HG02885 (cell line): ENCODE measurements around the gene DBR1.
A peak's percentile ranks its signal among the peaks of the same experiment; 100 is the strongest.
"Not testable (repeated sequence)": the region's sequence is repeated elsewhere in the genome, so short reads cannot be mapped to it uniquely, and the experiment has no call there.

Experiments
- ATAC-seq: cut with Tn5 transposase; IDR thresholded peaks from one replicate; pipeline ENCODE4 v1.9.1; 2021; ENCODE audit warnings: mild to moderate bottlenecking; ENCODE audit not compliant: unreplicated experiment, poor library complexity

The DBR1 gene

DNA sequence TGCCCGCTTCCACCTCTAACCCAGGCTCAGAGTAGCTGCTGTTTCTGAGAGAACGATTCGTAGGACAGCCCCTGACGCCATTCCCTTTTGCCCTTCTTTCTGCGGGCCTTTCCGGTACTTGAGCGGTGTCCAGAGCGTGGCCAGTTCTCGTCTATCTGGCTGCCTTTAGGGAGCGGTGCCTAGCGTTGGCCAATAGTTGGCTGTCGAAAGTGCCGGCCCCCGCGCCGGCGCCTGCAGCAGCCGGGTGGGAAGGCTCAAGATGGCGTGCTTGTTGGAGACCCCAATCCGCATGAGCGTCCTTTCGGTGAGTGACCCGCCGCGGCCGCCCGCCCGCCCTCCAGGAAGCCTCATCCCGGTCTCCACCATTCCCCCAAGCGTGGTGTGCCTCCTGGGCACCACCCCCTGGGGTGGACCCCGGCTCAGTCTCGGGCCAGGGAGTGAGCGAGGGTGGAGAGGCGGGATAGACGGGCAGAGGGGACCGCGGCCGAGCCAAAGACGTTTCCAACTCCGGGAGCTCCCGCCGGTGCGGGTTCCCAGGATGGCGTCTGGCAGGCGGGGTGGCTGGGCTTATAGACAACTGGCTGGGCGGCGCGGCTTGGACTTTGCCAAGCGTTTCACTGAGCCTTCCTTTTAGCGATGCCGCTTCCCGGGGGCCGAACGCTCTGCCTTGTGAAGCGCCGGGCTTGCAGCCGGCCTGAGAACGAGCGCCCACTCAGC lies 12.7 kb upstream of the DBR1 start, which contains the start of gene ARMC8:
Gene ARMC8, plus strand, starts transcription at position 6 of the 717 bp plus-strand sequence. Its CDS starts 254 bp downstream, at position 260.
- ATAC-seq, result peak; percentile 63

DNA sequence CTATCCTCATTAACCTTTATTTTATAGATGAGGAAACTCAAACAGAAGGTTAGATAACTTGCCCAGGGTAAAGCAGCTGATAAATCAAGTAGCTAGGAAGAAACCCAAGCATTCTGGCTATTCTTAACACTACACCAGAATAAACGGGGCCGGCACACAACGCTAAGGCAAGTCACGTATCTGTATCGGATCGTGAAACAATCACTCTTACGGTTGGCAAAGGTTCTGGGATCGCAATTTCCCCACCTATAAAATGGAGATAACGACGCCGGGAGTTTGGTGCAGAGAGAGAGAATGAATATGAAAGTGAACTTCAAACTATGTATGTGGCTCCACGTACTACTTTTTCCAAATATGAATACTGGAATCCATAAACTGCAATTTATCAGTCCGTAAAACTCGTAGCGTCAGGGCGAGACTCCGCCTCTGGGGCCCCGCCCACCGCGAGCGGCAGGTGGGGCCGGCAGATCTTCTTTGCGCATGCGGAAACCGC lies 12.1 kb upstream of the DBR1 start:
- ATAC-seq, result peak; percentile 92

DNA sequence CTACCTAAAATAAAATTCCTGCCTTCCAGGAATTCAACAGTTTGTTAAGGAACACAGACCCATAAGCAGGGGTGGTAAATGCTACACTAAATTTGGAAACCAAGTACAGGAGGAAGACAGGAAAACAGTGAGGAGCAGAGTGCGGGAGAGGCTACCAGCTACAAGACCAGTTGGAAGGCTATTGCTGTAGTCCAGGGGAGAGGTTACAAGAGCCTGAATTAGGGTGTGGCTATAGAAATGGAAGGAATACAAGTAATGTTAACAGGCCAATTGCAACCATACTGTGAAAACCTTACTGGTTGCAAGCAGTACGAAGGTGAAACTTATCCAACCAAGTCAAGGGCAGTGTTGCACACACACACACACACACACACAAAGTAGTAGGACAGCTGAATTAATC lies 11.5 kb upstream of the DBR1 start:
- ATAC-seq, result no peak

DNA sequence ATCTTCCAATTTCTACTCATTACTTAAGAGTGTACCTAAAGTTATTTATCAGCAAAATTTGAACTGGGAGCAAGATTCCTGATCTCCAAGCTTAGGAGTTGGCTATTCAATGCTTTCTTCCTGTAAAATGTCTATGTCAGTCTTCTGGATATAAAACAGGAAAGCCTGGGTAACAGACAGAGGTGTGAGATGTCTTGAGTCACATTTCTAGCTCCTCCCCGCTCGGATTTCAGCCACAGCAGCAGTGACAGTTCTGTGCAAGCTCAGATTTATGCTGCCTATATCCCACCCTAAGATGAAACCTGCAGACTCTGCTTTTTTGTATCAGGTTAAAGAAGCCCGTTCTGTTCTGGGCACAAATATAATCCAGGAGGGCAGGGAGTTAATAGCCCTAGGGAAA lies 10.3 kb upstream of the DBR1 start:
- no peak for ATAC-seq

DNA sequence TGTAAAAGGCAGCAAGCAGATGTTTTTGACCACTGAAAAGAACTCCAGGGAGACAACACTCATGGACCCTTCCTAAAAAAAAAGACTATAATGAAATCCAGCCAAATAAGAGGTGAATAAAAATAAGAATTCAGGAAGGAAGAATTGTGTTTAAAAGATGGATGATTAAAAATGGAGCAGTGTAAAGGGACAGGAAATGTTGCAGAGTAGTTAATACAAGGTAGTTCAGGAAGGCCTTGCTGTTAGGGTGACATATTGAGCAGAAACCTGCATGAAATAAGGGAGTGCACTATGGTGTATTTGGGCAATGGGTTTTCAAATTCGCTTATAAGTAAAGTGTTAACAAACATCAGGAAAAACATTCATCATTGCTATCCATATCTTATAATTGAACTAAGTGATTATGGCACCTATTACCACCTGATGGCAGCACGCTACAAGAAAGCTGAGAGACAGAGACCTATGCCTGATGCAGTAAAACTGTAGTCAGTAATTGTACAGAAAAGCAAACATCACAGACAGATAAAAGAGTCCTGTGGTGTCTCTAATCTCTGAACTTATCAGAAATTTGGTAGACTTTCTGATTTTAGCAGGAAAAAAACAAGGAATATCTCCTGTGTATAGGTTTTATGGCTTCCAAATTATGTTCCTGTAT lies 5.8 kb upstream of the DBR1 start:
- ATAC-seq, result peak; percentile 78

DNA sequence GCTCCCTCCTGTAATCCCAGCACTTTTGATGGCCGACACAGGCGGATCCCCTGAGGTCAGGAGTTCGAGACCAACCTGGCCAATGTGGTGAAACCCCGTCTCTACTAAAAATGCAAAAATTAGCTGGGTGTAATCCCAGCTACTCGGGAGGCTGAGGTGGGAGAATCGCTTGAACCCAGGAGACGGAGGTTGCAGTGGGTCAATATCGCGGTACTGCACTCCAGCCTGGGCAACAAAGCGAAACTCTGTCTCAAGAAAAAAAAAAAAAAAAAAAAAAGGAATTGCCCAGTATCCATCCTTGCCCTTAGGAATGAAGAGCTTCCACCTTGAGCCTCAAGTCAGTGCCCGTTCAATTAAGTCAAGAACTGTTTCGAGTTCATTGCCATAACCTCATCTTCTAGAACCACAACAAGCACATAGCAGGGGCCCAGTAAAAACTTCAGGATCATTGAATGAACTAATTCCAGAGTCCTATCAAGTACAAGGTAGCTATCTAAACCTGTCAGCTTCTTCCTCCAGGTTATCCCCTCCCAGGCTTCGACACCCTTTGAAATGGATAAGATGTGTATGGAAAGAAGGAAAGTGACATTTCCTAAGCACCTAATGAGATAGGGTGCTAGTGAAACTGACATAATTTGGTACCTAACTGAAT lies 826 bp downstream of the DBR1 start:
- ATAC-seq, result no peak

DNA sequence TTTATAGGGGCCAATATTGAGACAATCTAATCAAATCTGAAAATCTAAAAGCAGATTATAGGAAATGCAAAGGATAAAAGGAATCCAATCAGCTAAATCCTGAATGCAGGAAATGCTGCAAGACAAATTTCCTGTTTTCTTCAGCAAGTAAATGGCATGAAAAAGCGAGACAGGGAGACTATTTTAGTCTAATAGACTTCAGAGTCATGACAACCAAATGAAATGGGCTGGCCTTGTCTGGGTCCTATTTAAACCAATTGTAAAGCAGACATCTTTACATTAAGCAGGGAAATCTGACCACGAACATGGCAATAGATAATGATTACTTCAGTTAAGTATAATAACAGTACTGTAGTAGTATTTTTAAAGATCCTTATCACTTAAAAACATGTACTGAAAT lies 2.1 kb downstream of the DBR1 start:
- ATAC-seq, result no peak

DNA sequence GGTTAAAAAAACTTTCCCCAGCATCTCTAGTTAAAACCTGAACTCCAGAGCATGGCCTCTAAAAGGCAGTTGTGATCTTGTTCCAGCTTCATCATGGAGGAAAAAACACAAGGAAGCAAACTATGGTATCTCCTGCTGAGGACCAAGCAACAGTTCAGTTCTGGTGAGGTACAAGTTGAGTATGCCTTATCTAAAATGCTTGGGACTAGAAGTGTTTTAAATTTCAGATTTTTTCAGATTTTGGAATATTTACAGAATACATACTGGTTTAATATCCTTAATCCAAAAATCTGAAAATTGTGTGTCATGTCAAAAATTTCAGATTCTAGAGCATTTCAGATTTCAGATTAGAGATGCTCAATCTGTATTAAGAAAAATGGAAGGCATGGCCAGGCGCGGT lies 9.7 kb downstream of the DBR1 start:
- ATAC-seq, result no peak

DNA sequence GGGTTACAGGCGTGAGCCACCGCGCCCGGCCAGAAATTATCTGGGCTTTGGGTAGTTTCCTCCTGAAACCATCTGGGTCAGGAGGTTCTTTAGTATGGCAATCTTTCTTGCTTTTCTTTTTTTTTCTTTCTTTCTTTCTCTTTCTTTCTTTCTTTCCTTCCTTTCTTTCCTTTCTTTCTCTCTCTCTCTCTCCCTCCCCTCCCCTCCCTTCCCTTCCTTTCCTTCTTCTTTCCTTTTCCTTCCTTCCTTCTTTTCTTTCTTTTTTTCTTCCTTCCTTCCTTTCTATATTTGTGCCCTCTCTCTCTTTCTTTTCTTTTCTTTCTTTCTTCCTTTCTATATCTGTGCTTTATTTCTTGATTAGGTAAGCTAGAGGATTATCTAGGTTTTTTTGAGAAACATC lies 17.0 kb downstream of the DBR1 start:
- ATAC-seq, result no peak

DNA sequence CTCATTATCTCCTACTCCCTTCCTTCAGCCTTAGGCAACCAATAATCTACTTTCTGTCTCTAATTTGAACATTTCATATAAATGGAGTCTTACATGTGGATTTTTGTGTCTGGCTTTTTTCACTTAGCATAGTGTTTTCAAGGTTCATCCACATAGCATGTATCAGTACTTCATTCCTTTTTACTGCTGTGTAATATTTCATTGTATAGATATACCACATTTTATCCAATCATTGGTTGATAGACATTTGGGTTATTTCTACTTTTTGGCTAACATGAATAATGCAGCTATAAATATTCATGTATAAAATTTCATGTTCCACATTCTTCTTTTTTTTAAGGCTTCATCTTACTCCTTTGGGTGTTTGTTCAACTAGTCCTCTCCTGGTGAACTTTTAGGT lies 20.2 kb downstream of the DBR1 start:
- ATAC-seq, result no peak

DNA sequence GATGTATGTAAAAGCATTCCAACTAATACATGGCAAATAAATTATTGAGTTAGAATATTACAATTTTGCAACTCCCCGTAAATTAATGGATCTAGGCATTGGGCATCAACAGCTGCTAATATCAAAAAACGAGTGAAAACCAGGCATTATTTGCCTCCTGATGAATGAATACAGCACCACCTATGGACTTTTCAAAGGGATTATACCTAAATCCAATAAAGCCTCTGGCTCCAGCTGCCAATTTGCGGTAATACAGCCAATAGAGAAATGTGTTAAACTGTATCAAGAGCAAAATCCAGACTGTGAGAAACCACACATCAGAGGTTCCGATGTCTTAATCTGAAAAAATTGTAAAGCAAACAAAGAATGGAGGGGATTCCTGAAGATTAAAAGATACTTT lies 26.2 kb downstream of the DBR1 start:
- ATAC-seq, result no peak

DNA sequence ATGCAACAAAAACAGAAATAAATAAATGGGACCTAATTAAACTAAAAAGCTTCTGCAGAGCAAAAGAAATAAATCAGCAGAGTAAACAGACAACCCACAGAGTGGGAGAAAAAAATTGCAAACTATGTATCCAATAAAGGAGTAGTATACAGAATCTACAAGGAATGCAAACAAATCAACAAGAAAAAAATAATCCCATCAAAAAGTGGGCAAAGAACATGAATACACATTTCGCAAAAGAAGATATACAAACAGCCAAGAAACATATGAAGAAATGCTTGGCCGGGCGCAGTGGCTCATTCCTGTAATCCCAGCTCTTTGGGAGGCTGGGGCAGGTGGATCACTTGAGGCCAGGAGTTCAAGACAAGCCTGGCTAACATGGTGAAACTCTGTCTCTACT lies 32.5 kb downstream of the DBR1 start:
- not testable (repeated sequence) for ATAC-seq

DNA sequence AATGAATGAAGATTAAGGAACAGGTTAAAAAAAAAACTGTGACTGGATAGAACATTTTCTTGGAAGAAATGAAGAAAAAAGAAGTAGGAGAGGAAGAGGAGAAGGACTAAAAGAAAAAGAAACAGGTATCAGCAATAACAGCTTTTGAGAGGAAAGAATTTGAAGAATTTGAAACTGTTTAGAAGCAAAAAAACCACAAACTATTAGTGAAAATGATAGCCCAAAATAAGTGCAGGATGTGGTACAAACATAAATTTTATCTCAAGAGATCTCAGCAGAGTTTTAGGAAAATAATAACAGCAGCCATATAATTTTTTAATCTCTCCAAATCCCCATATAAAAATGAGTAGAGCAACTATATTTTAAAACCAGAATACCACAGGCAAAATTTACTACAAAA lies 33.8 kb downstream of the DBR1 start:
- no peak for ATAC-seq

DNA sequence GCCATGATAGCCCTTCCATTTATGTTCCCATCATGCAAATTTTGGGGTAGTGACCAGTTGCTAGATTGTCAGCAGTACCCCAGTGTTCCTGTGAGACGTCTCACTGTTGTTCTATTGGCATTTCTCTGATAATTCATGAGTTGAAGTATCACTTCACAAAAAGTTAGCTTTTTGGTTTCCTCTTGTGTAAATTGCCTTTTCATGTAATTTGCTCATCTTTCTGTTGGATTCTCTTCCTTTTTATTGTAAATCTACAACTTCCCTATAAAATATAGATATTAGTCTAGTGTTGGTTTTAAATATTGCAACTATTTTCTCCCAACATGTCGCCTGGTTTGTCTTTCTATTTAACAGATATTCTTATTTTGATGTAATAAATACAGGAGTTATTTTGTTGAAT lies 35.0 kb downstream of the DBR1 start:
- no peak for ATAC-seq

DNA sequence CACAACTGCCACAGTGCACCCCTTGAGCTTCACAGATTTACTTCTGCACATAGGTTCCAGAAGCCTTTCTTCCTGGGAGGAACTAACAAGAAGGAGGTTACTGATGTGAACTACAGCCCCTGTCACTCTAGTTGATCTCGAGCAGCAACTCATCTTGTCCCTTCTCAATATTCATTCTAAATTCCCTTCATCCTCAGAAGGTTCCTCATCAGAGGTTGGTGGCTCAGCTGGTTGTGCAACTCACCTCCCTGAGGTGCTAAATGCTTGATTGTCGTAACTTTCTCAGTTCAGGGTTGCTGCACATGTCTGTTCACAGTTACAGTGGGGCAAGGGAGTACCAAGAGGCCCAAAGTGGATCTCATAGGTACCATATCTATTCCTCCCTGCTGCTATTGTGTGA lies 36.9 kb downstream of the DBR1 start:
- ATAC-seq, result no peak

DNA sequence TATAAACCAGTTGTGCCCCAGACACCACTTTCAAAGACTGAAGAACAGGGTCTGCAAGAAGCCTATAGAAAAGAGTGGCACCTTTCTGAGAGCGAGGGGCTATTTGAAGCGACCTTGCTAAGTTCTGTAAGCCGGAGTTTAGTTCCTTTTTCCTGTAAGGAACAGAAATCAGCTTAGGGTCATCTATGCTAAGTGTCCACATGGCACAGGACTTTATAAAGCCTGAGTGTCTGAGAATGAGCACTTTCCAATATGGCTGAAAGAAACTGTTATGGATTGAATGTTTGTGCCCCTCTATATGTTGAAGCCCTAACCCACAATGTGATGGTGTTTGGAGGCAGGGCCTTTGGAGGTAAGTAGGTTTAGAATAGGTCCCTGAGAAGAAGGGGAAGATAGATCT lies 38.5 kb downstream of the DBR1 start:
- ATAC-seq, result no peak

DNA sequence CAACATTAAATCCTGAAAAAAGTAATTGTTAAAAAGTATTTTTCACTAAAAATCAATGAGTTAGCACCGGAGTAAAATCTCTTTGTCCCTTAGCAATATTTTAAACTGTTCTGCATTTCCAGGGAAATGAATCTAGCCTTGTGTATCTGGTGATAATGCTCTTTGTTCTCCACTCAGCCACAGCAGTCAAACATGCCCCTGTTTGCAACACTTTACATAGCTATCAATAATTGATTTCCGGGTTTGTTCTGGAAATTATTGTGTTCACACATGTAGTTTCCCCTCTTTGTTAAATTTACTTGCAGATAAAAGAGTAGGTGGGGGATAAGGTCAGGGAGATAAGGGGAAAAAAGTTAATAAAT lies 38.9 kb downstream of the DBR1 start:
- no peak for ATAC-seq

DNA sequence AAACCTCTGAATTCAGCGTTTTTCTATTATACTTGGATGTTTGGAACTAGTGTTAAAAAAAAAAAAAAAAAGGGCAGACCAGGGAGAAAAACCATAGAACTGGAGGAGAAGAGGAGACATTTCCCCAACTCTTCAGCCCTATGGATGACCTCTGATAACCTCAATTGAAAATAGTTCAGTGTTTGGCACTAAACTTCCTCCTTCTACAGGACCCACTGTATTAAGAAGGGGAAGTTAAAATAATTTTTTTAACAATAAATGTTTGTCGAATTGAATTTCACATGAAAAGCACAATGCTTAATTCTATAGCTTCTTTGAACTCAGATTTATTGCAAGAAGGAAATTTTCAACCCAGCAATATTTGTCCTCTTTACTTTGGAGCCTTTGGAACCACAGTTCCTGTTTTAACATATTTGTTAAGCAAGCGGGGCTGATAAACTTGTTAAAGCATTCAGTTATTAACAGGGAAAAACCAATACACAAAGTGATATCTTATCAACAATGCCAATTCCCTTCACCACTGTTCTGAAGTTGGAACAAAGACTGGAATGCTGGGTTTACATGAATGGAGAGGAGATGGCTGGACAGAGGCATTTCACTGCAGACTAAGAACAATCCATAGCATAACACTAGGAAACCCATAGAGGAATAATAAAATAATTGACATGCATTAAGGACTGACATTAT lies 39.4 kb downstream of the DBR1 start:
- no peak for ATAC-seq

DNA sequence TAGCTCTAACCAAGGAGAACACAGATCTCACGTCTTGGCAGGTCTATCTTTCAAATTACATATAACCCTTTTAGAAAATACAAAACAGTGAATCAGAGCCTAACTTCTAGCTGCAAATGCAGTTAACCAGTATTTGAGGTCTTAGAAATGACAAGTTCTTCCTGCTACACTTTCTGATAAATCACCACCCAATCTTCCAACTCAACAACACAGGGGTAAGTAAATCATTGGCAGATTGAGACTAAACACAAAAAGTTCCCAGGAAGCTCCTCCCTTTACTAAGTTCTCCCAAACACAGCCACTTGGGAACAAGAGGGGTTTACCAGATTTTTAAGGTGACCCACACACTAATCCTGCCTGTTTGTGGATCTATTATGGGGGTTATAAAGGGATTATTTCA lies 42.5 kb downstream of the DBR1 start, which contains the start of gene A4GNT:
Gene A4GNT, minus strand, starts transcription at position 152 of the 400 bp plus-strand sequence. CDS start 1,134 bp downstream, outside the sequence.
- no peak for ATAC-seq

DNA sequence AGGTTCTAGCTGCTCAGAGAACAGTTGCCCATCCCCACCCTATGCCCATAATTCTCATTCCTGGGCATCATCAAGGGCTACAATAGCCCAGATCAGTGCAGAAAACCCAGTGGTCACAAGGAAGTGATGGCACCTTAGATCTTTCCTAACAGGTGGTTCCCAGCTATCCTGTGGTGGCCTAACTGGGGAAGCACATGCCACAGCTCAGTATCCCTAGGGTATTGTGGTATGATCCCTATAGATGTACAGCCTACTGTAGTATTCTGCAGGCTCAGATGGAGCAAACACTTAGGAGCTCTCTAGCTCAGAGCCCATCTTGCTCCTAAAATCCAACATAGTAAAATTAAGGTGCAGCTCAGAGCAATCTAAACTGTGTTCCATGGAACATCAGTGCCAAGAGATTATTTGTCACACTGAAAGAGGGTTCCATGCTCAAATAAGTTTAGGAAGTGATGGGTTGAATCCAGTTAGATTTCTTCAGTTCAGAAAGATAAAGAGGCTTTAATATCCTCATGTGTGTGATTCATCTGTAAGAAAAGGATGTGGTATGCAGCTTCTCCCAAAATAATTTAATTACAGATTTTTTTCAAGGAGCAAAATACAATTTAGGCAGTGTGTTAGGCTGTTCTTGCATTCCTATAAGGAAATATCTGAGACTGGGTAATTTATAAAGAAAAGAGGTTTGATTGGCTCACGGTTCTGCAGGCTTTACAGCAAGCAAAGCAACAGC lies 46.9 kb downstream of the DBR1 start:
- ATAC-seq, result no peak
